Kidney capillary endothelial cell (primary cell): ENCODE measurements around the gene NR1H4.
A peak's percentile ranks its signal among the peaks of the same experiment; 100 is the strongest.
"Not testable (repeated sequence)": the region's sequence is repeated elsewhere in the genome, so short reads cannot be mapped to it uniquely, and the experiment has no call there.

Source experiments
- DNase-seq: peaks from one replicate; pipeline ENCODE4 v3.0.0-alpha.2; 2018; ENCODE audit warnings: low spot score

Gene NR1H4

GRCh38 chr12:100518376-100518775 lies 44.7 kb downstream of the NR1H4 start:
- DNase-seq: no peak

GRCh38 chr12:100520048-100520769 lies 46.5 kb downstream of the NR1H4 start:
- no peak for DNase-seq

- DNase-seq: no peak
These were observed 48.3 kb downstream of the NR1H4 start for GRCh38 chr12:100521958-100522357.

- DNase-seq: no peak
These were observed 54.4 kb downstream of the NR1H4 start for GRCh38 chr12:100528034-100528433.

GRCh38 chr12:100528471-100529127 lies 54.9 kb downstream of the NR1H4 start:
- no peak for DNase-seq

GRCh38 chr12:100529756-100530350 lies 56.2 kb downstream of the NR1H4 start:
- no peak for DNase-seq

GRCh38 chr12:100533376-100533775 lies 59.7 kb downstream of the NR1H4 start:
- DNase-seq: no peak

GRCh38 chr12:100534625-100535227 lies 61.1 kb downstream of the NR1H4 start:
- no peak for DNase-seq

GRCh38 chr12:100539202-100539601 lies 65.5 kb downstream of the NR1H4 start:
- peak; percentile 21 for DNase-seq

GRCh38 chr12:100544165-100544564 lies 70.5 kb downstream of the NR1H4 start:
- DNase-seq: no peak

GRCh38 chr12:100545092-100545491 lies 71.4 kb downstream of the NR1H4 start:
- no peak for DNase-seq

GRCh38 chr12:100553936-100554335 lies 80.3 kb downstream of the NR1H4 start:
- no peak for DNase-seq

GRCh38 chr12:100554608-100555077 lies 81.0 kb downstream of the NR1H4 start:
- DNase-seq: peak; percentile 94

- DNase-seq: no peak
These were observed 82.1 kb downstream of the NR1H4 start for GRCh38 chr12:100555722-100556121.

GRCh38 chr12:100557357-100557756 lies 83.7 kb downstream of the NR1H4 start:
- no peak for DNase-seq

GRCh38 chr12:100559261-100559660 lies 85.6 kb downstream of the NR1H4 start:
- not testable (repeated sequence) for DNase-seq

GRCh38 chr12:100564090-100564489 lies 90.4 kb downstream of the NR1H4 start:
- DNase-seq: peak; percentile 69

- no peak for DNase-seq
These were observed 91.3 kb downstream of the NR1H4 start for GRCh38 chr12:100564905-100565467.

GRCh38 chr12:100565987-100566545 lies 92.4 kb downstream of the NR1H4 start:
- DNase-seq: no peak

GRCh38 chr12:100566887-100567637 lies 93.4 kb downstream of the NR1H4 start:
- no peak for DNase-seq

- DNase-seq: no peak
These were observed 94.3 kb downstream of the NR1H4 start for GRCh38 chr12:100567945-100568344.
